G401.6 (cell line): ENCODE measurements around the gene UPK3A.

Experiments
- FAIRE-seq: peaks from 2 replicates; lab custom pipeline; 2012; peaks lifted over from hg19 to GRCh38; lab: Jason Lieb, UNC

The UPK3A gene

DNA sequence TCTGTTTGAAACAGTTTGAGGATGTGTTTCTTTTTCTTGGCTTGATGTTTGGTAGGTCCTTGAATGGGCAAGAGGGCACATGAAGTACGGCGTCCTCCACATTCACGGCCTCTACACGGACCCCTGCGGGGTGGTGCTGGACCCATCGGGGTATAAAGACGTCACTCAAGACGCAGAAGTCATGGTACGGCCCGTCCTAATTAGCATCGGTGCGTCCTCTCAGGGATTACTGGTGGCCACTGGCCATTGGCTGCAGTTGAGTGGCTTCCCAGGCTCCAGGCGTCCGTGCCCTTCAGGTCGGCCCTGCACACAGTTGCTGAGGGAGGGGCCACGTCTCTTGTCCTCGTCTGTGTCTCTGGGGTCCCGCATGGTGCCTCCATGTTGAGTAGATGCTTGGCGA is 45.8 kb downstream of the UPK3A start:
- no peak for FAIRE-seq

DNA sequence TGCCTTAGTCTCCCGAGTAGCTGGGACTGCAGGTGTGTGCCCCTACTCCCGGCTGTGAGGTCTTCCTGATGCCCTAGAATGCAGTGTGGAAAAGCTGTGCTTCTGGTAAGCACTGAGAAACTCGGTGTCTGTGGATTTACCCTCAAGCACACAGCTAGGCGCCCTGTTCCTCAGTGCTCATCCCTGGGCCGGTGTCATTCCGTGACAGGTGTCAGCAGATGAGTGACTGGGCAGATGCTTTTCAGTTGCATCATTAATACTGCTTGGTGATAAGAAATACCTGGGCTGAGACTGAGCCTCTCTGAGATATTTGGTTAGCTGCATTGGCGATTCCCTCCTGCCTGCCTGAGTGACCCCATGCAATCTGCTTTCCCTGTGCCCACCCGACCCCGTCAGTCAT is 46.7 kb downstream of the UPK3A start:
- no peak for FAIRE-seq

DNA sequence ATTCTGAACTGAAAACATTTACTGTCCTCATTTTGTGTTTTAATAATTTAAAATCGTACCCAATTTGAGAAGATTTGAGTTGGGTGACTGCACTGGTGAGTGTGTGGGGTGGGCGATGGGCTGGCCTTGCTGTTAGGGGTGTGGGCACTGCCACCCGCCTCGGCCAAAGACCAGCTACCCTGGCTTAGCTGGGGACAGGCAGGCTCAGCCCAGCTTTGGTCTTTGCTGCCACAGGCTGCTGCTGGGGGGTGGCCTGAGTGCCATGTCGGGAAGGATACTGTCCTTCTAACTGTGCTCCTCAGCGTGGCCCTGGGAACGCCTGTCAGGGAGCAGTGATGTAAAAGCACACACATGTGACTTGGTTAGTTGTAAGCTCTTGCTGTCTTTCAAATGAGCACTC is 47.3 kb downstream of the UPK3A start:
- no peak for FAIRE-seq

DNA sequence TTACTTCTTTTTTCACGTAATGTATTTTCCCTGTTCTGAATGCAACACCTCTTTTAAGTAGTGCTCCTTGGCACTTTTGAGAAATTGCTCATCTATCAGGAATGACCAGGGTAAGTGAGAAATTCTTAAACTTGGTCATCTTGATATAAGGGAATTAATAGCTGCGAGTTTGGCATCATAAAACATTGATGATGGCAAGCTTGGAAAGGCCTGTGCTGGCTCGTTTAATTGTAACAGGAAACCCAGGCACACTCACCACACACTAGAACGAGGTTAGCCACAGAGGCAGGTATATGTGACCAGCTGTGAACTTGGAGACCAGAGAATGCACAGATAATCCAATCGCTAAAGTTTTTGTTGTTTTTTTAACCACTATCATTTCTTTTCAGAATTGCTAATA is 49.3 kb downstream of the UPK3A start:
- FAIRE-seq = no peak

DNA sequence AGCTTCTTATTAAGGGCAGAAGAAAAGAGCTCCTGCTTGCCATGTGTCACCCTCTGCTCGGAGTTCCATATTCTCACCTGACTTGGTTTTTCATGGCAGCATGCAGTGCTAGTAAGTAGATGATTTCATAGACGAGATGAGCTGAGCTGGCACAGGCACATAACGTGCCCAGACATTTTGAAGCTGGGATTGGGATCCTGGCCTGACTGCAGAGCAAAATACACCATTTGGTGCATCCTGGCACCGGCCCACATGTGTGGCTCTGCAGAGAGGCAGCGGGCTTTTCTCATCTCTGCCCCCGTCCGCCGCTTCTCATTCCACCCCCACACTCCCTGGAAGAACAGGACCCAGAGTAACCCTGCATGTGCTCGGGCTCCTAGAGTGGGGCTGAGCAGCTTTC is 49.8 kb downstream of the UPK3A start:
- no peak for FAIRE-seq

DNA sequence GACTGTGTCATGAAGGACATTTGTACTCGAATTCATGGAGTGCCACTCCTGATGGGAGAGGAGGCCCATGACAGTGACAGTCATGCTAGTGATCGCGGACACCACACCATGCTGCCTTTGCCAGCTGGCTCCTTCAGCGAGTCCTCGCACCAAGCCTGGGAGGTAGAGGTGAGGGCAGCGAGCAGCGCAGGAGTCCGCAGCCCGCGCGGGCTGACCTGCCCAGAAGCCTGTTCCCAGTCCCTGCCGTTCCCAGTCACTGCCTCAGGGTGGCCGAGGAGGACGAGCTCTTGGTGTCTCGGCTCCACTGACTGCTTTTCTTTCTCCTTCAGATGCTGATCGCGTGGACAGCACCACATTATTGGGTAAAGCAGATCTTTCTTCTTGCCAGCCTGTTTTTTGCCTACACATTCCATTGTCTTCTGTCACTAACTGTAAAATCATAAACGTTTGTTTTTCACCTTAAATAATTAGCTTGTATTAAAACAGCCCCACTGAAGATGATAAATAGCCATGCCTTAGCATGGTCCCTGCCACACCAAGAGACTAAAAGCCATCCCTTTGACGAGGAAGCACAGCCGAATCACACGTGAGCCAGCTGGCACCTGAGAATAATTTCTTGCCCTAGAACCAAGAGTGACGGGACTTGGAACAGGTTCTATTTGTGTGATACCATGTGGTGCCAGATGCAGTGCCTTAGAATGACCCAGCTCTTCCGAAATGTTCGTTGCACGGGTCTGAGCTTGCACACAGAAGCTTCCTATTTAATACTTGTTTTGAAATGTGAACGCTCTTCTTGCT is 50.5 kb downstream of the UPK3A start:
- no peak for FAIRE-seq

DNA sequence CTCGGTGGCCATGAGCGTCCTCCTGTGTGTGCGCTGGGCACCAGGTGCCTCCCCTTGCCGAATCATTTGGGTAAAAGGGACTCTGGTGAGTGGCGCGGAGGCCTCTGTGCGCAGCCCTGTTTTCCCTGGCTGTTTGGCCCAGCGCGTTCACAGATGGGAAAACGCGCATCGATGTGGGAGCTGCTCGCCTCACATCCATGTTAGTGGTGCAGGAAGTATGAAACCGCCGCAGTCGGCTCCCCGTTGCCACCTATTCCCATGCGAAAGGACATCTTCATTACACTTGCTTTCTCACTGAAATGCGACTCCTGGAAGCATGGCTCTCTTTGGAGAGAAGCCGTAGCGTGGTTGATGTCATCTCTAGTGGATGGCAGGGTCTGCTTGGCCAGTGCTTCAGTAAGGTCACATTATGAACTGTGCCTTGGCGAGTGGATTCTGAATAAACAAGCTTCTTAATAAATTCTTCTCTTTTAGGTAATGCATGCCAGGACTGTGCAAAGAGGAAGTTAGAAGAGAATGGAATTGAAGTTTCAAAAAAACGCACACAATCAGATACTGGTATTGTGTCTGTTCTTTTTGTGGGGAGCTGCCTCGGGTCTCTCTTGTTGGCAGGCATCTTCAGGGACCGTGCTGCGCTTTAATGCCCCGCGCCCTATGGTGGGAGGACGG is 51.2 kb downstream of the UPK3A start:
- FAIRE-seq = no peak

DNA sequence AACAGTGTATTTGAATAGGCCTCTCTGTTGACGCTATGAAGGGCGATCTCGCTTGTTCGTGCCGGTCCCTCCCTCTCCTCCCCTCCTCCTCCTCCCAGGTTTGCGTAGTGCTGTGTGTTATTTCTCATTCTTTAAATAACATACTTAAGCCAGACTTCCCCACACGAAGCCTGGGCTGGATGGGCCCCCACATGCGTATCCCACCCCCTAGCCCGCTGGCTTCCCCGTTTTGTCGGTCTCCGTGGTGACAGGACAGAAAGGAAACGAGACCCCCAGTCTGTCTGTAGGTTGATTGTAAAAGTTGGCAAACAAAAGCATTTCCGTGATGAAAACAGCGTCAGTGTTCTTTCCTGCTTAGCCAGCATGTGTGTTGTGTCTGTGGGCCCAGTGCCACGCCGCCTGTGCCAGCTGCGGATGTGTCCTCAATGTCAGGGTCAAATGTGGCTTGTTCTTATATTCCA is 52.3 kb downstream of the UPK3A start:
- FAIRE-seq = no peak

DNA sequence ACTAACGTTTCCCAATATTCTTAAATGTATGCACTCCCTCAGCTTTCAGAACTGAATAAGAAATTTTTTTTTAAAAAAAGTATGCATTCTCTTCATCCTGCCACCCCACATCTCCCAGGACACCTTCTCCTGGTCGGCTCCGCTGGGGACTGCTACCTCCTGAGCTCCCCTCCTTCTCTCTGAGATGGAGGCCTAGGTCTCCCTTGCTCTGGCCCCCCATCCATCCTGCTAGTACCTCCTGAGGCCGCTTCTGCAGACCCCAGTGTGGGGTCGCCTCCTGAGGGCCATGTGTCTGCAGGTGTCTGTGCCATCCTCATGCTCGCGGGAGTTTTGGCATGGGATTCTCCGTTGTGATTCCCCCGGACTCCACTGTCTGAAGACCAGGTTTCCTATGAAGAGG is 52.8 kb downstream of the UPK3A start:
- FAIRE-seq = no peak

DNA sequence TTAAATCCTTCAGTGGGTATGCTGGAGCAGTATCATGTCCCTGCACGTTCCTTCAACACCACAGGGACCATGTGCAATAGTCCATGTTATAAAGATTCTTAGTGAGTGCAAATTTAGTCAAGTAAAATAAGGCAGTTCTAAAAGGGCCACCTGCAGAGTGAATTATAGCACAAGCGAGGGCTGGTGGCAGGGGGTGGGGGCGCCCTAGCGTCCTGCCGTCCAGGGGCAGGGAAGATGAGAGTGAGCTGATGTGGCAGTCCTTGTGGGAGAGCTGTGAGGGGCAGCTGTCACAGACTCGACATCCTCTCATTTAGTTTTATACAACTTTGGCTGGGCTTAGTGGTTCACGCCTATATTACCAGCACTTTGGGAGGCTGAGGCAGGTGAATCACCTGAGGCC is 54.0 kb downstream of the UPK3A start:
- no peak for FAIRE-seq

DNA sequence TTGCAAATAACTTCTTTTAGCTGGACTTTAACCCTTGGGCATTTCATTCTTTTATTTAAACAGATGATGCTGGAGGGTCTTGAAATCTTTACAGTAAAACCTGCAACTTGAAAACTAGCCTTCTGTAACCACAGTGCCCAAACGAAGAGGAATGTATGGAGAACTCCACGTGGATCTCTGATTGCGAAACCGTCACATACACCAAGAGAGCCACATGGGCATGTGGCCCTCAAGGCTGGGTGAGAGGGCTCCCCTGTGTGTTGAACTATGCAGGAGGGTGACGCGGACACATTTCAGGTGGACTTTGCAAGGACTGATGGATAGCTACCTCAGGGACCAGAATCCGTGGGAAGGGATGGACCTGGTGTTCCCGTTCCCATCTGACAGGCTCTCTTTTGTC is 55.6 kb downstream of the UPK3A start:
- no peak for FAIRE-seq

DNA sequence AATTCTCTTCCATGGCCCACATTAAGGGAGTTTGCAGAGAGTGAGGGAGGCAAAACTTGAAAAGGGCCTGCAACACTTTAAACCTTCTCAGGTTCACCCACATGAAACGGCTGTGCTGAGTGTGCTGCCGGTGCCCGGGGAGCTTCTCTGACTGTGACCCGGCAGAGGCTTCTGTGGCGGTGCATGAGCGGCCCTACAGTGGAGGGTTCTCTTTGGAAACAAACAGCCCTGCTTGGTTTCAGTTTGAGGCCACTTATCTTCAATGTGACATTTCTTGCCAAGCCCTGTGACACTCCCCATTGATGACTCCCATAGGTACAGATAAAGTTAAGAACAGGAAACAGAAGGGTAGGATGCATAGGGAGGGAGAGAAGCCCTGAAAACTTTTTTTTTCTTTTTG is 56.7 kb downstream of the UPK3A start:
- FAIRE-seq = no peak

DNA sequence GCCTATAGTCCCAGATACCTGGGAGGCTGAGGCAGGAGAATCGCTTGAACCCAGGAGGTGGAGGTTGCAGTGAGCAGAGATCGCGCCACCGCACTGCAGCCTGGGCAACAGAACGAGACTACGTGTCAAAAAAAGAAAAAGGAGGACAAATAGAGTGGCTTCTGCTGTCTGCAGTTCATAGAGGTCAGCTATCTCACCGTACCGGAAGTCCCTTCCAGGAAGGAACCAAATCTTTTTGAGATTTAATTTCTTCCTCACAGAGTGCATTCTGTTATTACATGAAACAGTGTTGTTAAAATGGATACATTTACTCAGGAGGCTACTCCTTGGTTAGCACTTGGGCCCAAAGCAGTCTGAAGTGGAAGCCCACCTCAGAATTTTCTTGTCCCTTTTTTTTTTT is 58.4 kb downstream of the UPK3A start:
- FAIRE-seq = no peak

DNA sequence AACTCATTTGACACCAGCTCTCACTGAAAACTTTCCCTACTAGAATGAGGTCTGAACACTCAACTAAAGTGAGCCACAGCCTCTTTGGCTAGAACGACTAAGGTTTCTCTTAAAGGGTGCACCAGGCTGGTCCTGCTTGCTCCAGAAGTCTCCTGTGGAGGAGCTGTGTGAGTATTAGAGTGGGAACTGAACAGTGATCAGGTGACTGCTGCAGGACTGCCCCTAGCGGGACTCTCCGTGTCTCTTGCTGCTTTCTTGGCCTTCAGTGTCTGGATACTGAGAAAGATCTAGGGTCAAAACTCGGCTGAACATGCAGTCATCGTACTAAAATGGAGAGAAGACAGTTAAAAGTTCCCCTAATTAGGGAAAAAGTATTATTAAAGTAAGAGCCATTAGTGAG is 59.6 kb downstream of the UPK3A start:
- FAIRE-seq = no peak
